ENCODE measurements around the gene PRSS8.

- TF ChIP-seq, protein P1, sequence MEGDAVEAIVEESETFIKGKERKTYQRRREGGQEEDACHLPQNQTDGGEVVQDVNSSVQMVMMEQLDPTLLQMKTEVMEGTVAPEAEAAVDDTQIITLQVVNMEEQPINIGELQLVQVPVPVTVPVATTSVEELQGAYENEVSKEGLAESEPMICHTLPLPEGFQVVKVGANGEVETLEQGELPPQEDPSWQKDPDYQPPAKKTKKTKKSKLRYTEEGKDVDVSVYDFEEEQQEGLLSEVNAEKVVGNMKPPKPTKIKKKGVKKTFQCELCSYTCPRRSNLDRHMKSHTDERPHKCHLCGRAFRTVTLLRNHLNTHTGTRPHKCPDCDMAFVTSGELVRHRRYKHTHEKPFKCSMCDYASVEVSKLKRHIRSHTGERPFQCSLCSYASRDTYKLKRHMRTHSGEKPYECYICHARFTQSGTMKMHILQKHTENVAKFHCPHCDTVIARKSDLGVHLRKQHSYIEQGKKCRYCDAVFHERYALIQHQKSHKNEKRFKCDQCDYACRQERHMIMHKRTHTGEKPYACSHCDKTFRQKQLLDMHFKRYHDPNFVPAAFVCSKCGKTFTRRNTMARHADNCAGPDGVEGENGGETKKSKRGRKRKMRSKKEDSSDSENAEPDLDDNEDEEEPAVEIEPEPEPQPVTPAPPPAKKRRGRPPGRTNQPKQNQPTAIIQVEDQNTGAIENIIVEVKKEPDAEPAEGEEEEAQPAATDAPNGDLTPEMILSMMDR (IDR thresholded peaks at IDR 0.05; ENCODE audit: extremely low read depth in 1 of 2, insufficient read depth in 1 of 2, low read depth in 1 of 2, low read length in 2 of 2) = no peak
- no peak for TF ChIP-seq EZH2 (IDR thresholded peaks at IDR 0.05; ENCODE audit: borderline replicate concordance, low read depth, low read length, severe bottlenecking)
- TF ChIP-seq, protein P2, sequence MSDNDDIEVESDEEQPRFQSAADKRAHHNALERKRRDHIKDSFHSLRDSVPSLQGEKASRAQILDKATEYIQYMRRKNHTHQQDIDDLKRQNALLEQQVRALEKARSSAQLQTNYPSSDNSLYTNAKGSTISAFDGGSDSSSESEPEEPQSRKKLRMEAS (IDR thresholded peaks at IDR 0.05; ENCODE audit: insufficient read depth, insufficient read length) = no peak
Observed at GRCh38 chr16:31083081-31083480, 52.4 kb downstream of the PRSS8 start.

Measured in endothelial cell of umbilical vein (primary cell).